NCI-H2107 treated with DMSO at 0.1 percent for 48 hours (cell line): ENCODE measurements around the gene OR4N5.
"Not testable (repeated sequence)": the region's sequence is repeated elsewhere in the genome, so short reads cannot be mapped to it uniquely, and the experiment has no call there.

ENCODE experiments used
- DNase-seq: peaks from one replicate; lab custom pipeline; 2025; ENCODE audit not compliant: unreplicated experiment; lab: John Stamatoyannopoulos, UW

Gene OR4N5, protein sequence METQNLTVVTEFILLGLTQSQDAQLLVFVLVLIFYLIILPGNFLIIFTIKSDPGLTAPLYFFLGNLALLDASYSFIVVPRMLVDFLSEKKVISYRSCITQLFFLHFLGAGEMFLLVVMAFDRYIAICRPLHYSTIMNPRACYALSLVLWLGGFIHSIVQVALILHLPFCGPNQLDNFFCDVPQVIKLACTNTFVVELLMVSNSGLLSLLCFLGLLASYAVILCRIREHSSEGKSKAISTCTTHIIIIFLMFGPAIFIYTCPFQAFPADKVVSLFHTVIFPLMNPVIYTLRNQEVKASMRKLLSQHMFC

DNA sequence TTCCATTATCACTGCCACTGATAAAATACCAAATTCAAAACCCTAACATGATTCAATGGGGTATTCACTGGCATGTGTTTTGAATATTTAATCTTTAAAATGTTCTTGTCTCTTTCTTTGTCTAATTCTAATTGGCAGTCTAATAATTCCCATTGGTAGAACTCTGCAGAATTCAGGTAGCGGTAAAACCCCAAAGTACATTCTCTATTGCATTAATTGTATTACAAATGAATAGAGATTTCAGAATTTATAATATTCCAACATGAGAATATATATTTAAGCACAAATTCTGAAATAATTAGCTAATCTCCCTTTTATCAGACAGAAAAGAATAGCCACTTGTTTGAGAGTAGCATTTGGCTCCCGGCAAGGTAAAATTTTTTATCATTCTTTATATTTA lies at the start of gene OR4N5:
OR4N5 (plus strand) TSS at position 301 of the 400 bp plus-strand sequence. CDS start 4,916 bp downstream, outside the sequence.
- no peak for DNase-seq

DNA sequence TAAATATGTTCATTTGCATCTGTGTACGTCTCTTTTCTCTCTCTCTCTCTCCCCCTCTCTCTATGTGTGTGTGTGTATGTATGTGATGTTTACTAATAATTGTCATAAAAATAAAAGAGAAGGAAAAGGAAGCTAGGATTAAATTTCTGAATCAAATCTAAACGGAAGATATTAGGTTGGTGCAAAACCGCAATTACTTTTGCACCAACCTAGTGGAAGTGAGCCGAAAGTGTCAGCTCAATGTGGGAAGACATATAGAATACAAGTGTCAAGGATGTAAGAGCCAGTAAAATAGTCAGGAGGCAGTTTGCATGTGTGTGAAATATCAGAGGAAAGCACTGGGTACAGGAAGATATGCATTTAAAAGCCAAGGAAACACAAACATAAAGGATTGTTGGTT lies 46.6 kb upstream of the OR4N5 start:
- no peak for DNase-seq

DNA sequence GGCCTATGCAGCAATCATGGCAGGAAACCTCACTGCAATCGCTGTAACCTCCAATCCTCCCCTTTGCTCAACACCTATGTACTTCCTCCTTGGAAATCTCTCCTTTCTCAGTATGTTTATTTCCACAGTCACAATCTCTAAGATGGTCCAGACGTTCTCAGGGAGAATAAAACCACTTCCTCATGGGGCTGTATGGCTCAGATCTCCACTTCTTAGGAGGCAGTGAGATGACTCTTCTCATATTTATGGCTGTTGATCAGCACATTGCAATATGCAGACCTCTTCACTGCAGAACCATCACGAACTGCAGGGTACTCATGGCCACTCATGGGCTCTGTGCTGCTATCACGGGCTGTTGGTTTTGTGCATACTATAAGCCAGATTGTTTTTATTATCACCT lies 45.2 kb upstream of the OR4N5 start:
- DNase-seq, result no peak

DNA sequence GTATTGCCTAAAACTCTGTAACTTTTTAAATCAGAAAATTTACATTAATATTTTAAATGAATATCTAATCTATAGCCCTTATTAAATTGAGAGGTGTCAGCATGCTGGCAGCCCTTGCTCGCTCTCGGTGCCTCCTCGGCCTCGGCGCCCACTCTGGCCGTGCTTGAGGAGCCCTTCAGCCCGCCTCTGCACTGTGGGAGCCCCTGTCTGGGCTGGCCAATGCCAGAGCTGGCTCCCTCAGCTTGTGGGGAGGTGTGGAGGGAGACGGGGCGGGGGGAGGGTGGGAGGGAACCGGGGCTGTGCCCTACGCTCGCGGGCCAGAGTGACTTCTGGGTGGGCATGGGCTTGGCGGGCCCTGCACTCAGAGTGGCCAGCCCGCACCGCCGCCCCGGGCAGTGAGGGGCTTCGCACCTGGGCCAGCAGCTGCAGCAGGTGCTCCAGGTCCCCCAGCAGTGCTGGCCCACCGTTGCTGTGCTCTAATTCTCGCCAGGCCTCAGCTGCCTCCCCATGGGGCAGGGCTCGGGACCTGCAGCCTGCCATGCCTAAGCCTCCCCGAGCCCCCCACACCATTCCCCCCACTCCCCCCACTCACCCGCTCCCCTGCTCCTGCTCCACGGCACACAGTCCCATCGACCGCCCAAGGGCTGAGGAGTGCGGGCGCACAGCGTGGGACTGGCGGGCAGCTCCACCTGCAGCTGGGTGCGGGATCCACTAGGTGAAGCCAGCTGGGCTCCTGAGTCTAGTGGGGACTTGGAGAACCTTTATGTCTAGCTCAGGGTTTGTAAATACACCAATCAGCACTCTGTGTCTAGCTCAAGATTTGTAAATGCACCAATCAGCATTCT lies 39.5 kb upstream of the OR4N5 start:
- DNase-seq, result not testable (repeated sequence)

DNA sequence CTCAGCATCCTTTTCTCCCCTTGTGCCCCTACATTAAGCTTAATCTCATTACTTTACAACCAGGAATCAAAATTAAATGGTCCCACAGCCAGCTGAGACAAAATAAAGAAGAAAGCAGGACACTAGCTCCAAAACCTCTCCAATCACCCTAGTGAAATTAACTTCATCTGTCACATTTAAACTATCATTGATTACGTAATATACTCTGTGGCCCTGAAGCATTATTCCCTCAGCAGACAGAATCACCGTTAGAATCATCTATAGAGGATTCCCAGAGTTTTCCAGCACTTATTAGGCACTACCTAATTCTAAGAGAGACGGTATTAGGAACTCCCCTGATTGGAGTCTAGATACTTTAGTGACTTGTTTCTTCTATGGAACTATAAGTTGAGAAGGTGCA lies 28.2 kb upstream of the OR4N5 start, which contains the start of gene OR4K17:
OR4K17 (plus strand) TSS at position 302 of the 400 bp plus-strand sequence. CDS start 6,761 bp downstream, outside the sequence.
- no peak for DNase-seq

DNA sequence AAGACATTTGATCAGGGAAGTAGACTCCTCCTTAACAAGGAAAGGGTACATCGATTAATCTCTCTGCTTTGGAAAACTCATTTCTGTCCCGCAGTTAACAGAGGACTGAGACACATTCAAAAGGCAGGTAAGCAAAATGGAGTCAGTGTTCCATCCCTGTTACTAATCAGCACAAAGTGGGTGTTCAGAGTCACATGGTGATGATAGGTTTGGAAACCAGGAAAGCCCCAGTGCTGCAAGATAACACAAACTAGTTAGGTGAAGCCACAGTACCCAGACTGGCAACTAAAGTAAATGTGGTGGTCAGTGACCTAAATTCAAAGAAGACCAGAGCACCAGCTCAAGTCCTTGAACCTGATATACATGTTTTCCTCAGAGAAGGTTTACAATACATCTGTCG lies 26.3 kb upstream of the OR4N5 start:
- DNase-seq, result no peak

DNA sequence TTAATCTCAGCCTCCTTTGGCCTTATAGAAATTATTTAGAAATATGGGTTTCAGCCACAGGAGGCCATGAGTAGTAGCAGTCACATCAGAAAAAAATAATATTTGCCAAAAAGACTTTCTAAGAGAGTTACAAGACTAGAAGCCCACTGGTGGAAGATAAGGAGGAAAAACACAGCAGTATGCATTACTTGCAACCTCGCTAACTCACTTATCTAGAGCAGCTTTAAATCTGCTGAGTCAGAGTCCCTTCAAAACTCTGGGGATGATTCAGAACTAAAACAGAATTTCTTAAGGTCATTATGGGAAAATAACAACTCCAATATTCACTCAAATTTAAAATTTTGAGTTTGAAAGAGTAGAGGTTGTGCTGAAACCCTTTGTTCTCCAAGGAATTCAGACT lies 21.9 kb upstream of the OR4N5 start:
- DNase-seq, result no peak

DNA sequence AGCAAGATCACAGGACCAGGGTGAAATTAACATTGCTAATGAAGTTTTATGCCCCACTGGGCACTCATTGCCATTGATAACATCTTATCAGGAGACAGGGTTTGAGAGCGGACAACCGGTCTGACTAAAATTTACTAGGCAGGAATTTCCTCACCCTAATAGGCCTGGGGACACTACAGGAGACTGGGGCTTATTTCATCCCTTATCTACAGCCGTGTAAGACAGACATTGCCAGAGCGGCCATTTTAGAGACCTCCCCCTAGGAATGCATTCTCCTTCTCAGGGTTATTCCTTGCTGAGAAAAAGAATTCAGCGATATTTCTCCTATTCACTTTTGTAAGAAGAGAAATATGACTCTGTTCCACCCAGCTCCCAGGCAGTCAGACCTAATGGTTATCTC lies 19.8 kb upstream of the OR4N5 start:
- no peak for DNase-seq

DNA sequence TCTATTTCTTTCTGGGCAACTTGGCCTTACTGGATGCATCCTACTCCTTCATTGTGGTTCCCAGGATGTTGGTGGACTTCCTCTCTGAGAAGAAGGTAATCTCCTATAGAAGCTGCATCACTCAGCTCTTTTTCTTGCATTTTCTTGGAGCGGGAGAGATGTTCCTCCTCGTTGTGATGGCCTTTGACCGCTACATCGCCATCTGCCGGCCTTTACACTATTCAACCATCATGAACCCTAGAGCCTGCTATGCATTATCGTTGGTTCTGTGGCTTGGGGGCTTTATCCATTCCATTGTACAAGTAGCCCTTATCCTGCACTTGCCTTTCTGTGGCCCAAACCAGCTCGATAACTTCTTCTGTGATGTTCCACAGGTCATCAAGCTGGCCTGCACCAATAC lies 5.3 kb downstream of the OR4N5 start:
- no peak for DNase-seq

DNA sequence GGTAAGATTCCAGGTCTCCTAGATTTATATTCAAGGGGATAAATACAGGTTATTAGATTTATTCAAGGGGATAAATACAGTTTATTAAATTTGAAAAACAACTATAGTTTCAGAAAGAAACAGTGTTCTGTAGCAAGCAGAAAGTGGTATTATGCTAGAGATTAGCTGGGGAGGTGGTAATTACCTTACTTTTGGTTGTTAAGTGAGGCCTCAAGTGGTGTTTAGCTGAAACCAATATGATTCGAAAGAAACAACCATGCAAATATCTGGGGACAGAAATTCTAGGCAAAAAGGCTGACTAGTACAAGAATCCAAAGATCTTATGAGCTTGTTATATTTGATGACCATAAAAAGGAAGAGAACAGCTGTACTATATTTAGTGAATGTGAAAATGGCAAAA lies 6.2 kb downstream of the OR4N5 start:
- DNase-seq, result no peak

DNA sequence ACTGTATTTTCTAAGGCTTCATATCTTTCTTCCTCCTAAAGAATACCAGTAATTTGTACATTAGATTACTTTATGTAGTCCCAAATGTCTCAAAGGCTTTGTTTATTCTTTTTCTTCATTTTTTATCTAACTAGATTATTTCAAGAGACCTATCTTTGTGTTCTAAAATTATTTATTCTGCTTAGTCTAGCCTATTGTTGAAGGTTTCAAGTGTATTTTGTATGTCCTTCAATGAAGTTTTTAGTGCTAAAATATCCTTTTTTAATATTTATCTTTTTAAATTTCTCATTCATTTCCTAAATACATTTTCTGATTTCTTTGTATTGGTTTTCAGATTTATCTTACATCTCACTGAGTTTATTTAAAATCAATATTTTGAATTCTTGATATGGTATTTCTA lies 25.8 kb downstream of the OR4N5 start:
- no peak for DNase-seq

DNA sequence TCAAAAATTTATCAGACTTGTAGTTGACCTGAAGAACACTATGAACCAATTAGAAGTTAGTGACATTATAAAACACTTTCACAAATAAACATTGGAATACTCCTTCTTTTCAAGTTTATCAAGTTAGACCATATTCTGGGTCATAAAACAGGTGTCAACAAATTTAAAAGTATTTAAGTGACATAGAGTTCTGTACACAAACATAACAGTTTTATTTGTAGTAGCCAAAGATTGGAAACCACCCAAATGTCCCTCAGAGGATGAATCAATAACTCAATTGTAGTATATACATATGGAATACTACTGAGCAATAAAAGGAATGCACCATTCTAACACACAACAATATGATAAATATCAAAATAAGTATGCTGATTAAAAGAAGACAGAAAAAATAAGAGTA lies 28.5 kb downstream of the OR4N5 start:
- no peak for DNase-seq

DNA sequence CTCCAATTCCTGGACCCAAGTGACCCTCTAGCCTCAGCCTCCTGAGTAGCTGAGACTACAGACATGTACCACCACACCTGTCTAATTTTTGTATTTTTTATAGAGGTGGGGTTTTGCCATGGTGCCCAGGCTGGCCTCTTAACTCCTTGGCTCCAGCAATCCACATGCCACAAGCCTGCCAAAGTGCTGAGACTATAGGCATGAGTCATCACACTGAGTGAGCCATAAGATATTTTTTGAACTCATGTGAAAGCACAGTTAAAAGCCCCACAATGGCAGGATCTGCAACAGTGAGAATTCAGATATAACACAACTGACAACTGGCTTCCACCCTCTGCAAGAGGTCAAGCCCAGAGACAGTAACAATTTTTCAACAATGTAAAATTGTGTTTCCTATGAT lies 31.2 kb downstream of the OR4N5 start:
- DNase-seq, result not testable (repeated sequence)

DNA sequence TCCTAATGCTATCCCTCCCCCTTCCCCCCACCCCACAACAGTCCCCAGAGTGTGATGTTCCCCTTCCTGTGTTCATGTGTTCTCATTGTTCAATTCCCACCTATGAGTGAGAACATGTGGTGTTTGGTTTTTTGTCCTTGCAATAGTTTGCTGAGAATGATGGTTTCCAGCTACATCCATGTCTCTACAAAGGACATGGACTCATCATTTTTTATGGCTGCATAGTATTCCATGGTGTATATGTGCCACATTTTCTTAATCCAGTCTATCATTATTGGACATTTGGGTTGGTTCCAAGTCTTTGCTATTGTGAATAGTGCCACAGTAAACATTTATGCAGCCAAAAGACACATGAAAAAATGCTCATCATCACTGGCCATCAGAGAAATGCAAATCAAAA lies 35.6 kb downstream of the OR4N5 start:
- DNase-seq, result not testable (repeated sequence)

DNA sequence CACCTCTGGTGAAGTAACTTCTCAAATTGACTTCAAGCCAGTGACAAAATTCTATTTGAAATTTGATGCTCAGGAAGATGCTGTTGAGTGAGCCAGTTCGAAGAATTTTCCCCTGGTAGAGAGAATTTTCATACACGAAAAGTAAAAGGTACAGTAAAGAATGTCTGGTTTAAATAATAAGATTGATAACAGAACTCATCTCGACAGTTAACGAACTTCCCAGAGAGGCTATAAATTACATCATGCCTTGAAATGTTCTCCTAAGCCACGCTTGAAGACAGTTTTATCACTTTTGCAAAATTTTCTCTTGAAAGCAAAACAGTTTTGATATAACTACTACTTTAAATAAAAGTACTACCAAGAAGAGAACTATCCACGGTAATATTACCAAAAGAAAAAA lies 37.7 kb downstream of the OR4N5 start:
- DNase-seq, result no peak

DNA sequence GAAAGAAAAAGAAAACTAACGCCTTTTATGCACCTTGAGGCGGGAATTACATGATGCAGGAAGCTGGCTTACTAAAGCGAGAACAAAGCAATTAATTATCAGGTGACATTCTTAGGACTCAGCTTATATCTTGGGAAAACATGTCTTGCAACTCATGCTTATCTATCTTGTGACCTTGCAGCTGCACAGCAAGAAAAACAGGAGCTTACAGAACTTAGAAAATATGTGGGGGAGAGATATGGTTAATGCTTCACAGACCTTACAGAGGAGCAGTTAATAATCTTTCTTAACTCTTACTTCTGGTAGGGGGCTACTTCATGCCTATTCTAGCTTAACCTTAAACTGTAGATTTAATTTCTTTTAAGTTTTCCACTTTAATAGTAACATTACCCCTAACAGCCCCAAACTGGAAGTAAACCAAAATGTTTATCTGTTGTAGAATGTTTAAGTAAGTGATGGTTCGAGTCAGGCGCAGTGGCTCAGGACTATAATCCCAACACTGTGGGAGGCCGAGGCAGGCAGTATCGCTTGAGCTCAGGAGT lies 38.9 kb downstream of the OR4N5 start:
- DNase-seq, result no peak

DNA sequence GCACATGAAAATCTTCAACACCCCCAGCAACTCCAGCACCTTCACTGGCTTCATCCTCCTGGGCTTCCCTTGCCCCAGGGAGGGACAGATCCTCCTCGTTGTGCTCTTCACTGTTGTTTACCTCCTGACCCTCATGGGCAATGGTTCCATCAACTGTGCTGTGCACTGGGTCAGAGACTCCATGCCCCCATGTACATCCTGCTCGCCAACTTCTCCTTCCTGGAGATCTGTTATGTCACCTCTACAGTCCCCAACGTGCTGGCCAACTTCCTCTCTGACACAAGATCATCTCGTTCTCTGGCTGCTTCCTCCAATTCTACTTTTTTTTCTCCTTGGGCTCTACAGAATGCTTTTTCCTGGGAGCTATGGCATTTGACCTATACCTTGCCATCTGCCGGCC lies 40.6 kb downstream of the OR4N5 start:
- DNase-seq, result no peak

DNA sequence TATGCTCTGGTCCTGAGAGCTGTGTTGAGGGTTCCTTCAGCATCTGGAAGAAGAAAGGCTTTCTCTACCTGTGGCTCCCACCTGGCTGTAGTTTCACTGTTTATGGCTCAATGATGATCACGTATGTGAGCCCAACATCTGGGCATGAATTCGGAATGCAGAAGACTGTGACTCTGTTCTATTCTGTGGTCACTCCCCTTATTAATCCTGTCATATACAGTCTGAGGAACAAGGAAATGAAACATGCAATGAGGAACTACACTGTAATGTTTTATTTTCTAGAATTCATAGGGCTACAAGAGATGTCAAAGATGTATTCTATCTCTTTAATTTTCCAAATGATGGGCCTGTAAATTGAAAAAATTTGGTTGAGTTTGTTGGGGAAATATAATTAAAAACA lies 41.3 kb downstream of the OR4N5 start:
- no peak for DNase-seq

DNA sequence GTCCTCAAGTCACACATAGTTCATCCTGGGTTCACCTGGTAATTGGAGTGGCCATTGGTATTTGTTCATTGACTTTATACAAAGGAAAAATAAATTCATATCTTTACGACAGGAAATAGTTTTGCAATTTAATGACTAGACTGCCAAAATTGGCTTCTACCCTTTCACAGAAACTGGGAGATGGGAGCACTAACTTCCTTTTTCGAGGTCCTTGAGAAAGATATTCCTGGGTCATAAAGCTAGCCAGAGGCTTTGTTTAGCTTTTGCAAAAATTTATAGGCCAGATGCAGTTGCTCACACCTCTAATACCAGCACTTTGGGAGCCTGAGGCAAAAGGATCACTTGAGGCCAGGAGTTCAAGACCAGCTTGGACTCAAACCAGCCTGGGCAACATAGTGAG lies 41.9 kb downstream of the OR4N5 start:
- DNase-seq, result no peak

DNA sequence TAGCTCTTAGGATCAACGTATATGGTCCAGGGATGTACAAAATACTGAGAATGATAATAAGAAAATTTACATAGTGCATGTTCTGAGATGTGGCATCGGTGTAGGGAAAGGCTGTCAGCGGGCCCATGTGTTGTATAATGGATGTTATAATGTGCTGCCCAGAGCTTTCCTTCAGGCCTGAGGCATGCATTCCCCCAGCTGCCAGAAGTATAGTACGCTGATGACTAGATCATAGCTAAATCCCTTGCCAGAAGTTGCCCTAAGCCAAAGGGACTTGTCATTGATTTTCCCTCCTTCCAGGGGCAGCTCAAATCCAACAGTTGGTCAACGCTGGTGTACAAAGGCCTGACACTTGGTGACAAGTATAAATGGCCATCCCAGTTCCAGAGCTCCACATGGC lies 45.6 kb downstream of the OR4N5 start:
- no peak for DNase-seq

DNA sequence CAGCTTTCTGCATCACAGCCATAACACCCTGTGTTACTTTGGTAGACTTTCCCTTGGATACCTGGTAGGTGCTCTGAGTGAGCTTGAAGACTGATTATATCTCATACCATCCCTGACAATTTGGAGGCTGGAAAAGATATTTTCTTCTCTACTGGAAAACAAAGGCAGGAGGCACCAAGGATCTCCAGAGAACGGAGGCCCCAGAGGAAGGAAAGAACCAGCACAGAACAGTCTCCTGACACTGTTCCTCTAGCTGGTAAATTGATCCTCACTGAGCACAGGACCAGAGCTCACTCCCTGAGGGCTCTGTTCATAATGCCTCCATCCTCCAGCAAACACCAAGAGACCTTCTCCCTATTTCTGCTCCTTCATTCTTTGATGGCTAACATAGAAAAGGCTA lies 52.0 kb downstream of the OR4N5 start, which contains the start of gene OR11G2:
OR11G2 (plus strand) TSS at position 301 of the 400 bp plus-strand sequence. CDS start 6,542 bp downstream, outside the sequence.
- DNase-seq, result no peak

DNA sequence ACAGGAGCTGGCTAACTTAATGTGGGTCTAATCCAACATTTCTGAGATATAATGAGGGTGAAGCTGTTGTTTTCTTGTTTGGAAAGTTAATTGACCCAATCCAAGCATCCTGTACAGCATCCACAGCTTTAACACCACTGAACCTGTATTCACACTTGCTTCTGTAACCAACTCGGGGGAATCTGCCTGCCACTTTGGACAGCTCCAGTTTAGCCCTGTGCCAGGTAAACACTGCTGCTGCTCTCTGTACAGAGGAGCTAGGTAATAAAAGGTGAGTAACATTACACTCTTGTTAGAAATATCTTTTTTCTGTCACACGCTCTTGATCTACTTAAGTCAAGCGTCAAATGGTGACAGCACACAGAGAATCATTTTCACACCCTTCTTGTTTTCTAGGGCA lies 52.8 kb downstream of the OR4N5 start:
- DNase-seq, result no peak
